GM23338 (cell line): ENCODE measurements around the gene CCN6.

Experiments used
- CREB1 ChIP-seq: fragments of 250-450 bp; sonication (Bioruptor Pico); IDR thresholded peaks from 2 replicates; pipeline ENCODE4 v1.5.0; 2020; ENCODE audit warnings: low read depth, mild to moderate bottlenecking, moderate library complexity
- EZH2 ChIP-seq: fragments of 200-600 bp; sonication (generic); IDR thresholded peaks from one replicate; pipeline ENCODE4 v1.8.0; 2017; ENCODE audit warnings: antibody characterized with exemption, mild to moderate bottlenecking, low read depth; ENCODE audit not compliant: unreplicated experiment
- TF ChIP-seq, protein P1 (sequence below), 2 experiments: fragments of 200-600 bp in 1 of 2; sonication (generic) in 1 of 2; conservative IDR thresholded peaks; 2 replicates each; pipeline versions ENCODE4 v1.5.1 to v1.6.1; 2016 to 2017; ENCODE audit warnings: antibody characterized with exemption in 2 of 2, low read depth in 2 of 2, mild to moderate bottlenecking in 2 of 2, moderate library complexity in 1 of 2

DNA sequence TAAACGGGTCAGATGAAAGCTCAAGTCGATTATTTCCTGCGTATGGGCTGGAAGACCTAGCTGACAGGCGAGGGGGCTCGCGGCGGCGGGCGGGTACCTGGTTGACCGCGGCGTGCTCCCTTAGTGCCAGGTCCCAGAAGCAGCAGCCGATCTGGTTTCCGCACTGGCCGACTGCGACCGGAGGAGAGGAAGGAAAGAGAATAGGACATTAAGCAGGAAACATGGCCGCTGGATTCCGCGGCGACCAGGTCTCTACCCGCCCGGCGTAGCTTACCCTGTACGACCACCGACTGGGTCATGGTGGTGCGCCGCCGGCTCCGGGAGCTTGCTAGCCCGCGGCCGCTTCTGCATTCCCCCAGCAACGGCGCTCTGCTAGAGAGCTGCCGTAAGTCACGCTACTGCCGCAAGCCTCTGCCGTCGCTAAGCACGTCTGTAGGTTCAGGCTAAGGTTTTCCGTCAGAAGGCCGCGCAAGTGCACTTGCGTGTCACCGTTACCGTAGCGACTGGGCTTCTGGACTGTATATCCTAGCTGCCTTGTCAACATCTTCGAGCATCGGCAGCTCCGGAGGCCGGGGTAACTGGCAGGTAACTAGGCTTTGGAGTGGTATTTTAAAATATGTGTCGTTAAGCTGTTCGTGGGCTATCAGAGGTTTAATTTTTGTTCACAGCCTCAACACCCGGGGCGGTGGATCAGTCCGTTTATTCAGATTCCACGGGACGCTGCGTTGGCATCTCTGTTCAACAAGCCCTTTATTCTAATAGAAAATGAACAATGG lies 33.4 kb downstream of the CCN6 start, which contains the start of the genes FAM229B and TUBE1:
- TF ChIP-seq EZH2 (no peak), CREB1 (CRISPR knock-in tag) (peak; percentile 52; the same call in 1 of the 2 replicates)
- TF ChIP-seq, protein P1, sequence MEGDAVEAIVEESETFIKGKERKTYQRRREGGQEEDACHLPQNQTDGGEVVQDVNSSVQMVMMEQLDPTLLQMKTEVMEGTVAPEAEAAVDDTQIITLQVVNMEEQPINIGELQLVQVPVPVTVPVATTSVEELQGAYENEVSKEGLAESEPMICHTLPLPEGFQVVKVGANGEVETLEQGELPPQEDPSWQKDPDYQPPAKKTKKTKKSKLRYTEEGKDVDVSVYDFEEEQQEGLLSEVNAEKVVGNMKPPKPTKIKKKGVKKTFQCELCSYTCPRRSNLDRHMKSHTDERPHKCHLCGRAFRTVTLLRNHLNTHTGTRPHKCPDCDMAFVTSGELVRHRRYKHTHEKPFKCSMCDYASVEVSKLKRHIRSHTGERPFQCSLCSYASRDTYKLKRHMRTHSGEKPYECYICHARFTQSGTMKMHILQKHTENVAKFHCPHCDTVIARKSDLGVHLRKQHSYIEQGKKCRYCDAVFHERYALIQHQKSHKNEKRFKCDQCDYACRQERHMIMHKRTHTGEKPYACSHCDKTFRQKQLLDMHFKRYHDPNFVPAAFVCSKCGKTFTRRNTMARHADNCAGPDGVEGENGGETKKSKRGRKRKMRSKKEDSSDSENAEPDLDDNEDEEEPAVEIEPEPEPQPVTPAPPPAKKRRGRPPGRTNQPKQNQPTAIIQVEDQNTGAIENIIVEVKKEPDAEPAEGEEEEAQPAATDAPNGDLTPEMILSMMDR (conservative IDR thresholded peaks at IDR 0.05; ENCODE audit: low read depth in 2 of 2): no peak
